ENCODE results near the gene MAGEB1. TPM values are rescaled to one million over a fixed set of nuclear protein-coding genes. Genes with fewer than 3 reads are reported as not detected.

MAGEB1 gene
- total RNA-seq, 2 experiments from 2014 or later = not detected

DNA sequence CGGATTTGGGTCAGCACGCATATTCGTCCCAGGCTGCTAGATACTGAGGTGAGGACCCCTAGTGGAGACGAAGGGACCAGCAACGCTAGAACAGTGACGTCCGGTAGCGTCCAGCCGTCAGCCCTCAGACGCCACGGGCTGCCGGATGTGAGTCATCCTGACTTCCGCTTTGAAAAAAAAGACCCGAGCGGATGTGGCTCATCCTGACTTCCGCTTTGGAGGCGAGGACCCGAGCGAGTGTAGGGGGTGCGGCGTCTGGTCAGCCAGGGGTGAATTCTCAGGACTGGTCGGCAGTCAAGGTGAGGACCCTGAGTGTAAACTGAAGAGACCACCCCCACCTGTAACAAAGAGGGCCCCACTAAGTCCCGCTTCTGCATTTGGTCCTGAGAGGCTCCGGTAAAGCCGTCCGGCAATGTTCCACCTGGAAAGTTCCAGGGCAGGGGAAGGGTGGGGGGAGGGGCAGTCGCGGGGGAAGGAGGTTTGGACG, 31.5 kb upstream of the MAGEB1 start, which contains the start of gene MAGEB2:
Gene MAGEB2 (plus strand): TSS at position 207 of the 487 bp plus-strand sequence. CDS start 3,018 bp downstream, outside the sequence.
- H3K4me3 ChIP-seq (ENCODE audit: low read depth, low read length, poor library complexity, severe bottlenecking) = no peak within 1 kb of the TSS
- no peak within 1 kb of the TSS for H3K4me2 ChIP-seq (ENCODE audit: low read length)
- no peak within 1 kb of the TSS for H2AFZ ChIP-seq (ENCODE audit: low read length)
- no TSS peak for BruUV-seq (replicated peaks)
- DNase-seq (ENCODE audit: low spot score) = no peak
- H3K36me3 ChIP-seq (ENCODE audit: insufficient read depth, low read length) = no peaks in the 10 kb centered on the region
- no peaks in the 10 kb centered on the region for H3K79me2 ChIP-seq (ENCODE audit: insufficient read depth, low read depth, low read length)
- ChIA-PET POLR2A (no interaction called here), CTCF (ENCODE audit: unreplicated experiment) (no interaction called here)
- intact Hi-C loops (cut with micrococcal nuclease; ENCODE audit: unreplicated experiment) = no loop called here
- no peaks in the 10 kb centered on the region for H3K4me1 ChIP-seq (ENCODE audit: insufficient read depth, low read length, poor library complexity, severe bottlenecking)
- H4K20me1 ChIP-seq (ENCODE audit: insufficient read depth, low read length) = no peaks in the 10 kb centered on the region
- TF ChIP-seq, protein P1, sequence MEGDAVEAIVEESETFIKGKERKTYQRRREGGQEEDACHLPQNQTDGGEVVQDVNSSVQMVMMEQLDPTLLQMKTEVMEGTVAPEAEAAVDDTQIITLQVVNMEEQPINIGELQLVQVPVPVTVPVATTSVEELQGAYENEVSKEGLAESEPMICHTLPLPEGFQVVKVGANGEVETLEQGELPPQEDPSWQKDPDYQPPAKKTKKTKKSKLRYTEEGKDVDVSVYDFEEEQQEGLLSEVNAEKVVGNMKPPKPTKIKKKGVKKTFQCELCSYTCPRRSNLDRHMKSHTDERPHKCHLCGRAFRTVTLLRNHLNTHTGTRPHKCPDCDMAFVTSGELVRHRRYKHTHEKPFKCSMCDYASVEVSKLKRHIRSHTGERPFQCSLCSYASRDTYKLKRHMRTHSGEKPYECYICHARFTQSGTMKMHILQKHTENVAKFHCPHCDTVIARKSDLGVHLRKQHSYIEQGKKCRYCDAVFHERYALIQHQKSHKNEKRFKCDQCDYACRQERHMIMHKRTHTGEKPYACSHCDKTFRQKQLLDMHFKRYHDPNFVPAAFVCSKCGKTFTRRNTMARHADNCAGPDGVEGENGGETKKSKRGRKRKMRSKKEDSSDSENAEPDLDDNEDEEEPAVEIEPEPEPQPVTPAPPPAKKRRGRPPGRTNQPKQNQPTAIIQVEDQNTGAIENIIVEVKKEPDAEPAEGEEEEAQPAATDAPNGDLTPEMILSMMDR (conservative IDR thresholded peaks at IDR 0.05; ENCODE audit: low read length) = no peak
- no peak for TF ChIP-seq EZH2phosphoT487 (IDR thresholded peaks at IDR 0.05; ENCODE audit: borderline replicate concordance, low read depth, low read length)
- H3K27ac ChIP-seq (ENCODE audit: low read depth, low read length, poor library complexity, severe bottlenecking) = no peak within 1 kb of the TSS
- H3K9me2 ChIP-seq (ENCODE audit: insufficient read depth, low read length) = no peaks in the 10 kb centered on the region
- no peaks in the 10 kb centered on the region for H3K9me3 ChIP-seq (ENCODE audit: low read length)

DNA sequence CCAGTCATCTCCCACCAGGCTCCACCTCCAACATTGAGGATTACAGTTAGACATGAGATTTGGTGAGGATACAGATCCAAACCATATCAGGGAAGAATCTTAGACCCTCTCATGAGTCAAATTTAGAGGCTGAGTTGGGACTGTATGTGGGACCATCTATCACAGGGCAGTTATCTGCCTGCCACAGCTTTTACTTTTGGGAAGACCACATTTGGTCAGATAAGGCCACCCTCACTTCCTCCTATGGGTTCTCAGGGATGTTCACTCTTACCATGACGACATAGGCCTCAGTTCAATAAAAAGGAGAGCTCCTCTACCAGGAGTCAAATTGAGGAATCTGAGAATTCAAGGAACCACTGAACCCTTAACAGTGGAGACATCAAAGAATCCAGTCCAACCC, 29.5 kb upstream of the MAGEB1 start:
- H3K4me2 ChIP-seq (ENCODE audit: low read length) = no peak overlapping the region
- intact Hi-C loops (cut with micrococcal nuclease; ENCODE audit: unreplicated experiment) = no loop called here
- H3K27ac ChIP-seq (ENCODE audit: low read depth, low read length, poor library complexity, severe bottlenecking) = no peak overlapping the region
- no peak overlapping the region for H2AFZ ChIP-seq (ENCODE audit: low read length)
- no peaks in the 10 kb centered on the region for H3K9me3 ChIP-seq (ENCODE audit: low read length)
- no peaks in the 10 kb centered on the region for H3K4me1 ChIP-seq (ENCODE audit: insufficient read depth, low read length, poor library complexity, severe bottlenecking)
- no peaks in the 10 kb centered on the region for H3K9me2 ChIP-seq (ENCODE audit: insufficient read depth, low read length)
- no peaks in the 10 kb centered on the region for H4K20me1 ChIP-seq (ENCODE audit: insufficient read depth, low read length)
- POLR2A ChIA-PET = no interaction called here
- H3K36me3 ChIP-seq (ENCODE audit: insufficient read depth, low read length) = no peaks in the 10 kb centered on the region
- CTCF ChIA-PET (ENCODE audit: unreplicated experiment) = no interaction called here
- TF ChIP-seq, protein P1 (conservative IDR thresholded peaks at IDR 0.05; ENCODE audit: low read length) = no peak
- no peak for TF ChIP-seq EZH2phosphoT487 (IDR thresholded peaks at IDR 0.05; ENCODE audit: borderline replicate concordance, low read depth, low read length)
- DNase-seq (ENCODE audit: low spot score) = no peak
- H3K4me3 ChIP-seq (ENCODE audit: low read depth, low read length, poor library complexity, severe bottlenecking) = no peak overlapping the region
- no peaks in the 10 kb centered on the region for H3K79me2 ChIP-seq (ENCODE audit: insufficient read depth, low read depth, low read length)
- no TSS peak for BruUV-seq (replicated peaks)

DNA sequence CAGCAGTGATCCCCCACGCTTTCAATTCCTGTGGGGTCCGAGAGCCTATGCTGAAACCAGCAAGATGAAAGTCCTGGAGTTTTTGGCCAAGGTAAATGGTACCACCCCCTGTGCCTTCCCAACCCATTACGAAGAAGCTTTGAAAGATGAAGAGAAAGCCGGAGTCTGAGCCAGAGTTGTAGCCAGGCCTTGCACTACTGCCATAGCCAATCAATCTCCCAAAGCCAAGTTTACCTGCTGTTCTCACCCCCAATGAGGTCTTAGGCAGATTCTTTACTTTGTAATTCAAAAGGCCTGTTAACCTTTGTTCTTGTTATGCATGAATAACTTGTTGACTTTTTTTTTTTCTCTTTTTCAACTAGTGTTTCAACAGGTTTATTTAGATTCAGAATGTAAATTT, 27.6 kb upstream of the MAGEB1 start:
- no peaks in the 10 kb centered on the region for H3K9me2 ChIP-seq (ENCODE audit: insufficient read depth, low read length)
- no TSS peak for BruUV-seq (replicated peaks)
- CTCF ChIA-PET (ENCODE audit: unreplicated experiment) = no interaction called here

More for the DNA sequence above, 27.6 kb upstream of the MAGEB1 start:
- no peak overlapping the region for H3K4me3 ChIP-seq (ENCODE audit: low read depth, low read length, poor library complexity, severe bottlenecking)
- no peak for TF ChIP-seq EZH2phosphoT487 (IDR thresholded peaks at IDR 0.05; ENCODE audit: borderline replicate concordance, low read depth, low read length)
- TF ChIP-seq, protein P1 (conservative IDR thresholded peaks at IDR 0.05; ENCODE audit: low read length) = no peak
- no peak overlapping the region for H3K4me2 ChIP-seq (ENCODE audit: low read length)
- H3K4me1 ChIP-seq (ENCODE audit: insufficient read depth, low read length, poor library complexity, severe bottlenecking) = no peaks in the 10 kb centered on the region
- no peak overlapping the region for H3K27ac ChIP-seq (ENCODE audit: low read depth, low read length, poor library complexity, severe bottlenecking)
- intact Hi-C loops (cut with micrococcal nuclease; ENCODE audit: unreplicated experiment) = no loop called here
- H3K79me2 ChIP-seq (ENCODE audit: insufficient read depth, low read depth, low read length) = no peaks in the 10 kb centered on the region
- no peak overlapping the region for H2AFZ ChIP-seq (ENCODE audit: low read length)
- H3K36me3 ChIP-seq (ENCODE audit: insufficient read depth, low read length) = no peaks in the 10 kb centered on the region
- no peak for DNase-seq (ENCODE audit: low spot score)
- POLR2A ChIA-PET = no interaction called here
- no peaks in the 10 kb centered on the region for H3K9me3 ChIP-seq (ENCODE audit: low read length)
- no peaks in the 10 kb centered on the region for H4K20me1 ChIP-seq (ENCODE audit: insufficient read depth, low read length)

Measured in OCI-LY7 (cell line).